Naive thymus-derived CD4-positive, alpha-beta T cell (primary cell): ENCODE measurements around the gene VWA5B1. TPM values are rescaled to one million over a fixed set of nuclear protein-coding genes. Genes with fewer than 3 reads are reported as not detected.

Experiments used
- ATAC-seq: fragments of 150-1000 bp; cut with Tn5 transposase; 2 replicates; pipeline ENCODE4 v1.10.0; 2021; ENCODE audit warnings: mild to moderate bottlenecking, moderate library complexity
- CTCF ChIA-PET: fragments of 350-600 bp; sonication (Branson Sonifier 250); formaldehyde crosslinking; loops from one replicate; lab custom pipeline; 2021; ENCODE audit warnings: antibody characterized with exemption; lab: Charles Lee
- POLR2A ChIA-PET: fragments of 350-600 bp; sonication (Branson Sonifier 250); formaldehyde crosslinking; loops from one replicate; lab custom pipeline; 2021; ENCODE audit warnings: antibody characterized with exemption, inconsistent platforms; lab: Charles Lee
- DNase-seq, 9 donors: peaks; one replicate each; pipeline versions ENCODE4 v3.0.0 to v3.0.0-alpha.2; 2020 to 2022; ENCODE audit warnings: mixed read lengths in 1 of 9
- H3K27ac ChIP-seq: one replicate; pipeline ENCODE4 v1.7.0; 2013; ENCODE audit warnings: mild to moderate bottlenecking, low read depth, low read length, moderate library complexity
- H3K27me3 ChIP-seq, 2 donors: one replicate each; pipeline ENCODE4 v1.7.0; 2013; ENCODE audit warnings: low read length in 2 of 2, mild to moderate bottlenecking in 2 of 2, moderate library complexity in 2 of 2; ENCODE audit not compliant: control insufficient read depth in 2 of 2, insufficient read depth in 2 of 2
- H3K36me3 ChIP-seq, 3 experiments: 1 replicate in 2 of 3; 2 replicates in 1 of 3; pipeline ENCODE4 v1.7.0; 2013; ENCODE audit warnings: low read length in 3 of 3, mild to moderate bottlenecking in 3 of 3, moderate library complexity in 1 of 3; ENCODE audit not compliant: insufficient read depth in 3 of 3, control insufficient read depth in 2 of 3
- H3K4me1 ChIP-seq, 2 donors: one replicate each; pipeline ENCODE4 v1.7.0; 2013; ENCODE audit warnings: low read length in 2 of 2, mild to moderate bottlenecking in 2 of 2, moderate library complexity in 1 of 2; ENCODE audit not compliant: control insufficient read depth in 2 of 2, insufficient read depth in 2 of 2
- H3K4me3 ChIP-seq: 2 replicates; pipeline ENCODE4 v1.7.0; 2013; ENCODE audit warnings: mild to moderate bottlenecking, low read length
- H3K9me3 ChIP-seq, 3 experiments: 1 replicate in 2 of 3; 2 replicates in 1 of 3; pipeline ENCODE4 v1.7.0; 2013; ENCODE audit warnings: low read length in 3 of 3; ENCODE audit not compliant: control insufficient read depth in 2 of 3
- H3K27ac Mint-ChIP-seq, 9 donors: one replicate each; pipeline ENCODE4 v1.8.0; 2020 to 2022; ENCODE audit warnings: mixed read lengths in 9 of 9, mild to moderate bottlenecking in 8 of 9, moderate library complexity in 5 of 9, inconsistent platforms in 2 of 9
- H3K27me3 Mint-ChIP-seq, 5 donors: one replicate each; pipeline ENCODE4 v1.8.0; 2021 to 2022; ENCODE audit warnings: mixed read lengths in 5 of 5, mild to moderate bottlenecking in 1 of 5
- H3K36me3 Mint-ChIP-seq, 5 donors: one replicate each; pipeline ENCODE4 v1.8.0; 2020 to 2022; ENCODE audit warnings: mixed read lengths in 5 of 5, mild to moderate bottlenecking in 3 of 5, inconsistent platforms in 1 of 5
- H3K4me1 Mint-ChIP-seq, 7 donors: one replicate each; pipeline ENCODE4 v1.8.0; 2020 to 2022; ENCODE audit warnings: mixed read lengths in 7 of 7, mild to moderate bottlenecking in 3 of 7, inconsistent platforms in 1 of 7
- H3K4me3 Mint-ChIP-seq, 10 donors: one replicate each; pipeline ENCODE4 v1.8.0; 2020 to 2022; ENCODE audit warnings: mild to moderate bottlenecking in 10 of 10, mixed read lengths in 10 of 10, moderate library complexity in 6 of 10, inconsistent platforms in 2 of 10
- H3K9me3 Mint-ChIP-seq, 11 donors: one replicate each; pipeline ENCODE4 v1.8.0; 2020 to 2022; ENCODE audit warnings: mixed read lengths in 11 of 11, mild to moderate bottlenecking in 4 of 11, inconsistent platforms in 1 of 11, moderate library complexity in 1 of 11
- intact Hi-C, 2 donors: fragments of 100-400 bp; cut with micrococcal nuclease; formaldehyde crosslinking; loops; one replicate each; pipeline ENCODE4 v1.15.1; 2023
- polyA plus RNA-seq, 2 donors: library from polyadenylated mRNA; unstranded; fragments of 300-500 nt; fragmentation: Illumina TruSeq; gene quantifications; one replicate each; pipeline ENCODE4 v1.2.3, GENCODE V29; 2021
- total RNA-seq, 6 experiments: library from RNA in 5 of 6; stranded (reverse) in 5 of 6; gene quantifications; 1 replicate in 5 of 6; 2 replicates in 1 of 6; pipeline ENCODE4 v1.2.3 and lab custom pipeline; 2021 to 2026

Gene VWA5B1
- total and polyA plus RNA-seq, 7 experiments from 2014 or later = 0.05 to 0.46 (median 0.08) TPM; not detected in 2

DNA sequence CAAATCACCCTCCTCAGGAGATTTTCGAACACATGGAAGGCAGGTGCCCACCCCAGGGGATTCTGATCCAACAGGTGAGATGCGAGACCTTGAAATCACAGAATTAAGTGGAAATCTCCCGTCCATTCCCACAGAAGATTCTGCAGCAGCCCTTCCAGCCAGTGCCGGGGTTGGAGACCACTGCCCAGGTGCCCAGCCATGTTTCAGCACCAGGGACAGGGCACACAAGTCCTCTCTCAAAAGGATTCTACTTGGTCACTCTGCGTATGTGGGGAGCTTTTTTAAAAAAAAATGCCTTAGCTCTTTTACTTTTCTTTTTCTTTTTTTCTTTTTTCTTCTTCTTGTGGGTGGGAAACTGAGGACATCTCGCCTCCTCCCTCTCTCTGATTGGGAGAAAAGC is 80.7 kb downstream of the VWA5B1 start:
- Mint-ChIP-seq H3K27me3 (peaks cover 34 to 59% (median 43%) of the 10 kb centered on the region in 5 donors), H3K27ac (no peak overlapping the region), H3K4me1 (peaks cover 0 to 12% (median 5%) of the 10 kb centered on the region in 7 donors), H3K4me3 (no peak overlapping the region), H3K36me3 (peaks cover 0 to 4% (median 0%) of the 10 kb centered on the region in 5 donors), H3K9me3 (no peaks in the 10 kb centered on the region)
- ChIA-PET POLR2A (no interaction called here), CTCF (no interaction called here)
- intact Hi-C loops = loop anchor here in 1 of 2 donors (10.0 kb wide), 1 partner anchor 157 kb away; no protein-coding TSS in a partner anchor
- H3K36me3 ChIP-seq = no peaks in the 10 kb centered on the region
- peaks cover 0 to 6% of the 10 kb centered on the region in 2 donors for H3K27me3 ChIP-seq
- H3K4me1 ChIP-seq = no peaks in the 10 kb centered on the region
- no peak overlapping the region for H3K4me3 ChIP-seq
- ATAC-seq (no peak), DNase-seq (no peak)
- no peak overlapping the region for H3K27ac ChIP-seq
- H3K9me3 ChIP-seq = no peaks in the 10 kb centered on the region

- intact Hi-C loops = loop anchor here in 1 of 2 donors (10.0 kb wide), 1 partner anchor 157 kb away; no protein-coding TSS in a partner anchor
- H3K9me3 ChIP-seq = no peaks in the 10 kb centered on the region
- H3K4me3 ChIP-seq = no peak overlapping the region
- Mint-ChIP-seq H3K4me3 (no peak overlapping the region), H3K4me1 (peaks cover 0 to 12% (median 5%) of the 10 kb centered on the region in 7 donors), H3K27me3 (peaks cover 34 to 61% (median 41%) of the 10 kb centered on the region in 5 donors), H3K9me3 (no peaks in the 10 kb centered on the region), H3K27ac (no peak overlapping the region), H3K36me3 (peaks cover 0 to 4% (median 0%) of the 10 kb centered on the region in 5 donors)
- DNase-seq (no peak), ATAC-seq (no peak)
- H3K27ac ChIP-seq = no peak overlapping the region
- ChIA-PET POLR2A (no interaction called here), CTCF (no interaction called here)
- H3K27me3 ChIP-seq = peaks cover 0 to 6% of the 10 kb centered on the region in 2 donors
- H3K36me3 ChIP-seq = no peaks in the 10 kb centered on the region
- H3K4me1 ChIP-seq = no peaks in the 10 kb centered on the region
These were observed 81.2 kb downstream of the VWA5B1 start for GRCh38 chr1:20371883-20372282.

DNA sequence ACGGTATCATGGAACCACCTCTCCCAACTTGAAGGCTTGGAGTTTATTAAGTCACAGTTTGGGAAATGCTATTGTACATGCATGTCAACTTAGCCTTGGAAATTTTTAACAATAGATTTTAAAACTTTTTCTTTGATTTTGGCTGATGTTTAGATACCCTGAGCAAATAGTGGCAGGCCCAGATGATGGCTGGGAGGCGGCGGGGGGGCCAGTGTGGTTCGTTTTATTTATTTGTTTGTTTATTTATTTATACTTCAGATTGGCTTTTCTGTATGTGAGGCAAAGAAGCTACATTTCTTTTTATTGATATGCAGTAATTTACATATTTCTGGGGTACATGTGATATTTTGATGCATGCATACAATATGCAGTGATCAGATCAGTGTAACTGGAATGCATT is 82.0 kb downstream of the VWA5B1 start:
- no peaks in the 10 kb centered on the region for H3K4me1 ChIP-seq
- Mint-ChIP-seq H3K27ac (no peak overlapping the region), H3K27me3 (peaks cover 28 to 59% (median 39%) of the 10 kb centered on the region in 5 donors), H3K9me3 (no peaks in the 10 kb centered on the region), H3K4me1 (peaks cover 0 to 5% (median 0%) of the 10 kb centered on the region in 7 donors), H3K36me3 (peaks cover 0 to 4% (median 0%) of the 10 kb centered on the region in 5 donors), H3K4me3 (no peak overlapping the region)
- ChIA-PET POLR2A (no interaction called here), CTCF (interaction anchor here (0.6 kb wide), 1 partner anchor 9 kb away, joined by 3 read pairs; no protein-coding TSS in a partner anchor)
- no peaks in the 10 kb centered on the region for H3K36me3 ChIP-seq
- intact Hi-C loops = loop anchor here in 1 of 2 donors (10.0 kb wide), 1 partner anchor 158 kb away; no protein-coding TSS in a partner anchor
- ATAC-seq (no peak), DNase-seq (no peak)
- H3K27ac ChIP-seq = no peak overlapping the region
- no peak overlapping the region for H3K4me3 ChIP-seq
- no peaks in the 10 kb centered on the region for H3K27me3 ChIP-seq
- H3K9me3 ChIP-seq = no peaks in the 10 kb centered on the region

DNA sequence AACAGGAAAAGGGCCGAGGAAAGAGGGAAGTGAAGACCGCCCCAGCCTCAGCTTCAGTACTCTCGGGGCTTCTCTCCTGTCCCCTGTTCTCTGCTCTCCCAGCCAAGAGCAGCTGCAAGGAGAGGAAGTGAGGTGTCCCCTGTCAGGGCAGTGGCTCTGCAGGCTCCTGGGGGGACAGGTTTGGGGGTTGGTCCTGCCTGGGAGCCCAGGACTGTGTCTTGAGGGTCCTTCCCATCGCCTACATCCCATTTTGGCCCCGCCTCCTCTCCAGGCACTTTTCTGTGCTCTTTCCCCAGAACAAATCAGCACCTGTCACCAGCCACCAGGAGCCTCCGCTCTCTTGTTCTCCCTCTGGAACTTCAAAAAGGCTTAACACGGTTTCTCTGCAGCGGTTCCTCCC is 82.6 kb downstream of the VWA5B1 start:
- no peaks in the 10 kb centered on the region for H3K36me3 ChIP-seq
- H3K4me3 Mint-ChIP-seq = no peak overlapping the region
- peaks cover 0 to 4% (median 0%) of the 10 kb centered on the region in 5 donors for H3K36me3 Mint-ChIP-seq
- H3K4me1 Mint-ChIP-seq = peaks cover 0 to 3% (median 0%) of the 10 kb centered on the region in 7 donors
- intact Hi-C loops = loop anchor here in 1 of 2 donors (10.0 kb wide), 1 partner anchor 158 kb away; no protein-coding TSS in a partner anchor
- ChIA-PET CTCF (interaction anchor here (0.6 kb wide), 2 partner anchors 9 to 114 kb away, joined by 3 read pairs; no protein-coding TSS in a partner anchor), POLR2A (no interaction called here)
- no peak overlapping the region for H3K27ac ChIP-seq
- no peak for DNase-seq
- H3K4me1 ChIP-seq = no peaks in the 10 kb centered on the region
- ATAC-seq = no peak
- H3K27me3 Mint-ChIP-seq = peaks cover 24 to 53% (median 33%) of the 10 kb centered on the region in 5 donors
- H3K27ac Mint-ChIP-seq = no peak overlapping the region
- no peak overlapping the region for H3K4me3 ChIP-seq
- H3K27me3 ChIP-seq = no peaks in the 10 kb centered on the region
- no peaks in the 10 kb centered on the region for H3K9me3 ChIP-seq
- no peaks in the 10 kb centered on the region for H3K9me3 Mint-ChIP-seq

DNA sequence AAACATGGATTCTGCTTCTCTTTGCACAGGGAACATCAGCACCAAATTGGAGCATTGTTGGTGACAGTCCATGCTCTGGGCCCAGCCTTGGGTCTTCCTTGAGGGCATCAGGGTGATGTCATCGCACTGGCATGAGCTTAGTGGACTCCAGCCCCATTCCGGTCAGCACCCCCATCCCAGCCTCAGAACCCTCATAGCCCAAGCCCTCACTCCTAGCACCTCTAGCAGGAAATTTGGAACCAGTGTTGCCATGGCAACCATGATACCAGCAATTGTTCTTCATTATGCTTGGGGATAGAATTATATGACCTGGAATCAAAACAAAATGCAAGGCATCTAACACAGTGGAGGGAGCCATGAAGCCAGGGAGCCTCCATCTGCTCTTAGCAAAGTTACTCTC is 83.1 kb downstream of the VWA5B1 start:
- Mint-ChIP-seq H3K9me3 (no peaks in the 10 kb centered on the region), H3K4me1 (peaks cover 0 to 4% (median 0%) of the 10 kb centered on the region in 7 donors), H3K27ac (no peak overlapping the region), H3K36me3 (no peaks in the 10 kb centered on the region), H3K27me3 (peaks cover 21 to 53% (median 31%) of the 10 kb centered on the region in 5 donors), H3K4me3 (no peak overlapping the region)
- DNase-seq (no peak), ATAC-seq (no peak)
- no peaks in the 10 kb centered on the region for H3K36me3 ChIP-seq
- no peaks in the 10 kb centered on the region for H3K27me3 ChIP-seq
- H3K4me1 ChIP-seq = no peaks in the 10 kb centered on the region
- H3K9me3 ChIP-seq = no peaks in the 10 kb centered on the region
- H3K4me3 ChIP-seq = no peak overlapping the region
- intact Hi-C loops = loop anchor here in 1 of 2 donors (10.0 kb wide), 1 partner anchor 159 kb away; no protein-coding TSS in a partner anchor
- no peak overlapping the region for H3K27ac ChIP-seq
- POLR2A ChIA-PET = no interaction called here
- CTCF ChIA-PET = interaction anchor here (0.6 kb wide), 1 partner anchor 113 kb away, joined by 3 read pairs; no protein-coding TSS in a partner anchor

GRCh38 chr1:20375563-20375962 is 84.9 kb downstream of the VWA5B1 start:
- H3K36me3 Mint-ChIP-seq = no peaks in the 10 kb centered on the region
- peaks cover 21 to 46% (median 32%) of the 10 kb centered on the region in 5 donors for H3K27me3 Mint-ChIP-seq
- ChIA-PET POLR2A (no interaction called here), CTCF (no interaction called here)
- intact Hi-C loops = loop anchor here in 1 of 2 donors (10.0 kb wide), 1 partner anchor 161 kb away; no protein-coding TSS in a partner anchor
- peaks cover 0 to 5% (median 0%) of the 10 kb centered on the region in 7 donors for H3K4me1 Mint-ChIP-seq
- no peaks in the 10 kb centered on the region for H3K9me3 Mint-ChIP-seq
- no peak overlapping the region for H3K4me3 Mint-ChIP-seq
- Histone ChIP-seq H3K27ac (no peak overlapping the region), H3K4me1 (no peaks in the 10 kb centered on the region), H3K27me3 (no peaks in the 10 kb centered on the region), H3K4me3 (no peak overlapping the region), H3K9me3 (no peaks in the 10 kb centered on the region), H3K36me3 (no peaks in the 10 kb centered on the region)
- DNase-seq (no peak), ATAC-seq (no peak)
- H3K27ac Mint-ChIP-seq = no peak overlapping the region
